Measurements from ENCODE around the gene RPL27A. TPM values are rescaled to one million over a fixed set of nuclear protein-coding genes. Genes with fewer than 3 reads are reported as not detected.

RPL27A gene
- total RNA-seq, 2 experiments from 2014 or later: 1,027 to 1,094 TPM

- no peaks in the 10 kb centered on the region for H3K9me3 Mint-ChIP-seq
- no peaks in the 10 kb centered on the region for H3K27me3 Mint-ChIP-seq
- H3K27ac Mint-ChIP-seq: peak overlapping the region; percentile 88
- H3K36me3 Mint-ChIP-seq: peaks cover 68% of the 10 kb centered on the region
- intact Hi-C loops (cut with micrococcal nuclease): loop anchor here (2.0 to 10.0 kb wide), 7 partner anchors 379 to 1773 kb away; partner anchors contain the start of genes ADM, AMPD3, EIF3F and ZNF143
- H3K4me3 Mint-ChIP-seq: peak overlapping the region; percentile 94
- no peak for DNase-seq
- ChIA-PET POLR2A (interaction anchor here (0.6 to 2.7 kb wide), 8 partner anchors 8 to 1624 kb away, joined by 3 to 21 read pairs (median 6); partner anchors contain the start of genes TMEM9B and ZNF143), CTCF (interaction anchor here (1.0 to 1.6 kb wide), 3 partner anchors 115 to 282 kb away, joined by 3 to 4 read pairs (median 4); partner anchors contain the start of gene TMEM9B)
- H3K4me1 Mint-ChIP-seq (ENCODE audit: low read depth): peaks cover 39% of the 10 kb centered on the region
Observed at GRCh38 chr11:8681837-8682302, 722 bp upstream of the RPL27A start.

GRCh38 chr11:8683115-8683807 is 669 bp downstream of the RPL27A start:
- H3K27me3 Mint-ChIP-seq: no peaks in the 10 kb centered on the region
- no peaks in the 10 kb centered on the region for H3K9me3 Mint-ChIP-seq
- H3K4me3 Mint-ChIP-seq: peak overlapping the region; percentile 94
- H3K27ac Mint-ChIP-seq: peak overlapping the region; percentile 88
- POLR2A ChIA-PET: interaction anchor here (1.2 to 2.7 kb wide), 6 partner anchors 8 to 778 kb away, joined by 3 to 21 read pairs (median 10); partner anchors contain the start of genes TMEM9B and ZNF143
- peak; percentile 36 for DNase-seq
- intact Hi-C loops (cut with micrococcal nuclease): loop anchor here (2.0 to 10.0 kb wide), 7 partner anchors 378 to 1772 kb away; partner anchors contain the start of genes ADM, AMPD3, EIF3F and ZNF143
- H3K36me3 Mint-ChIP-seq: peaks cover 69% of the 10 kb centered on the region
- CTCF ChIA-PET: interaction anchor here (1.4 kb wide), 1 partner anchor 231 kb away, joined by 5 read pairs; no protein-coding TSS in a partner anchor
- peaks cover 52% of the 10 kb centered on the region for H3K4me1 Mint-ChIP-seq (ENCODE audit: low read depth)

- ChIA-PET CTCF (no interaction called here), POLR2A (no interaction called here)
- Mint-ChIP-seq H3K36me3 (peaks cover 76% of the 10 kb centered on the region), H3K27me3 (no peaks in the 10 kb centered on the region), H3K27ac (peak overlapping the region; percentile 88), H3K4me3 (peak overlapping the region; percentile 94), H3K9me3 (no peaks in the 10 kb centered on the region), H3K4me1 (ENCODE audit: low read depth) (peaks cover 63% of the 10 kb centered on the region)
- DNase-seq: no peak
- intact Hi-C loops (cut with micrococcal nuclease): loop anchor here (5.0 to 10.0 kb wide), 5 partner anchors 678 to 1770 kb away; partner anchors contain the start of genes ADM, AMPD3 and EIF3F
Observed at GRCh38 chr11:8684600-8685290, 2.2 kb downstream of the RPL27A start.

- CTCF ChIA-PET: no interaction called here
- DNase-seq: no peak
- Mint-ChIP-seq H3K27ac (peak overlapping the region; percentile 88), H3K9me3 (no peaks in the 10 kb centered on the region), H3K4me3 (peak overlapping the region; percentile 94), H3K27me3 (no peaks in the 10 kb centered on the region), H3K36me3 (peaks cover 74% of the 10 kb centered on the region), H3K4me1 (ENCODE audit: low read depth) (peaks cover 66% of the 10 kb centered on the region)
- POLR2A ChIA-PET: no interaction called here
- intact Hi-C loops (cut with micrococcal nuclease): loop anchor here (10.0 kb wide), 4 partner anchors 701 to 1769 kb away; partner anchors contain the start of genes ADM, AMPD3 and EIF3F
Observed at GRCh38 chr11:8685306-8685705, 2.7 kb downstream of the RPL27A start.

GRCh38 chr11:8685820-8686219 is 3.2 kb downstream of the RPL27A start:
- intact Hi-C loops (cut with micrococcal nuclease): loop anchor here (10.0 kb wide), 4 partner anchors 701 to 1769 kb away; partner anchors contain the start of genes ADM, AMPD3 and EIF3F
- ChIA-PET POLR2A (no interaction called here), CTCF (no interaction called here)
- Mint-ChIP-seq H3K9me3 (no peaks in the 10 kb centered on the region), H3K27me3 (no peaks in the 10 kb centered on the region), H3K4me3 (peak overlapping the region; percentile 27), H3K36me3 (peaks cover 69% of the 10 kb centered on the region), H3K4me1 (ENCODE audit: low read depth) (peaks cover 62% of the 10 kb centered on the region), H3K27ac (peak overlapping the region; percentile 88)
- no peak for DNase-seq

- H3K36me3 Mint-ChIP-seq: peaks cover 70% of the 10 kb centered on the region
- intact Hi-C loops (cut with micrococcal nuclease): loop anchor here (10.0 kb wide), 4 partner anchors 702 to 1768 kb away; partner anchors contain the start of genes ADM, AMPD3 and EIF3F
- H3K27me3 Mint-ChIP-seq: no peaks in the 10 kb centered on the region
- peak overlapping the region; percentile 88 for H3K27ac Mint-ChIP-seq
- H3K9me3 Mint-ChIP-seq: no peaks in the 10 kb centered on the region
- H3K4me1 Mint-ChIP-seq (ENCODE audit: low read depth): peaks cover 61% of the 10 kb centered on the region
- POLR2A ChIA-PET: no interaction called here
- no peak for DNase-seq
- no peak overlapping the region for H3K4me3 Mint-ChIP-seq
- CTCF ChIA-PET: no interaction called here
Observed at GRCh38 chr11:8686325-8686724, 3.7 kb downstream of the RPL27A start.

GRCh38 chr11:8688414-8689362 is 6.1 kb downstream of the RPL27A start:
- H3K27ac Mint-ChIP-seq: peak overlapping the region; percentile 88
- POLR2A ChIA-PET: interaction anchor here (0.5 to 1.5 kb wide), 5 partner anchors 8 to 286 kb away, joined by 3 to 6 read pairs (median 3); no protein-coding TSS in a partner anchor
- peaks cover 57% of the 10 kb centered on the region for H3K36me3 Mint-ChIP-seq
- intact Hi-C loops (cut with micrococcal nuclease): loop anchor here (1.0 to 10.0 kb wide), 8 partner anchors 124 to 1766 kb away; partner anchors contain the start of genes ADM, AKIP1, AMPD3 and EIF3F
- H3K4me3 Mint-ChIP-seq: peak overlapping the region; percentile 97
- no peaks in the 10 kb centered on the region for H3K9me3 Mint-ChIP-seq
- peaks cover 57% of the 10 kb centered on the region for H3K4me1 Mint-ChIP-seq (ENCODE audit: low read depth)
- peak; percentile 94 for DNase-seq
- no peaks in the 10 kb centered on the region for H3K27me3 Mint-ChIP-seq
- CTCF ChIA-PET: interaction anchor here (1.1 to 3.5 kb wide), 2 partner anchors 271 to 450 kb away, joined by 4 to 12 read pairs; no protein-coding TSS in a partner anchor

- peak; percentile 17 for DNase-seq
- H3K27ac Mint-ChIP-seq: peak overlapping the region; percentile 88
- peaks cover 49% of the 10 kb centered on the region for H3K4me1 Mint-ChIP-seq (ENCODE audit: low read depth)
- H3K27me3 Mint-ChIP-seq: no peaks in the 10 kb centered on the region
- ChIA-PET POLR2A (interaction anchor here (0.6 to 2.7 kb wide), 3 partner anchors 7 to 136 kb away, joined by 3 to 14 read pairs (median 4); partner anchors contain the start of genes RPL27A and TRIM66), CTCF (interaction anchor here (0.9 to 3.5 kb wide), 2 partner anchors 124 to 270 kb away, joined by 6 to 12 read pairs; no protein-coding TSS in a partner anchor)
- intact Hi-C loops (cut with micrococcal nuclease): loop anchor here (2.0 to 10.0 kb wide), 7 partner anchors 123 to 1765 kb away; partner anchors contain the start of genes ADM, AKIP1, AMPD3 and EIF3F
- peak overlapping the region; percentile 97 for H3K4me3 Mint-ChIP-seq
- H3K36me3 Mint-ChIP-seq: peaks cover 49% of the 10 kb centered on the region
- H3K9me3 Mint-ChIP-seq: no peaks in the 10 kb centered on the region
Observed at GRCh38 chr11:8689726-8690255, 7.2 kb downstream of the RPL27A start.

DNA sequence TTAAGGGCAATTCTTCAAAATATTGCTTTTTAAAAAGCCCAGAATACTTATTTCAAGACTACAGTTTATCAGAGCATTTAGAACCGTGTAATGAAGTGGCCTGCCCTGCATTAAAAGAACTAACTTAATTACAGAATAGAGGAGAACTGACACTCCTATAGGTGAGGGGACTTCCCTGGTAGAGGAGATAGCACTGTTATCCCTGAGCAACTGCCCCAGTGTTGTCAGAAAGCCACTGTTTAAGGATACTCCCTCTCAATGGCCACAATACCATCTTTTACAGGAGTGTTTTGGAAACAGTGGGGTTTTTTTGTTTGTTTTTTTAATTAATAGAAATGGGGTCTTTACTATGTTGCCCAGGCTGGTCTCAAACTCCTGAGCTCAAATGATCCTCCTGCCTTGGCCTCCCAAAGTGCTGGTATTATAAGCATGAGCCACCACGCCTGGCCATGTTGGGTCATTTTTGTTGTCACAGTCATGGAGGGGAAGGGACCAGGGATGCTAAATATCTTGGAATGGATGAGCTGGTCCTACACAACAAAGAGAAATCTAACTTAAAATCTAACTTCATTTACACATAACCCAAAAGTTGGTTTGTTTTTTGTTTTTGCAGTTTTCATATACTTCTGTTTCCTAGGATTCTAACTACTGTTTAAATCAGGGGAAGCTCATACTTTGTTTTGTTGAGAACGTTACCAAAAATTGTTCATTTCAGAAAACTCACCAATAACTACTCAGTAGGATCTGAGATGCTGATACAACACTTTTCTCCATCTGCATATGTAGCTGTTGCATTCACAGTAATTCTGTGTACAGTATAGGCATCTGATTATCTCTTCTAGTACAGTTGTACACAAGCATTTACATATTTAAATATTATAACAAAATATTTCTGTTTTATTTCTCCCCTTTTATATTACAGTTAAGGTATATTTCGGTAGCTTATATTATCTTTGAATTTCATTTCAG is 8.1 kb downstream of the RPL27A start:
- DNase-seq: no peak
- peaks cover 44% of the 10 kb centered on the region for H3K36me3 Mint-ChIP-seq
- H3K27ac Mint-ChIP-seq: no peak overlapping the region
- no peaks in the 10 kb centered on the region for H3K27me3 Mint-ChIP-seq
- ChIA-PET POLR2A (interaction anchor here (1.0 to 2.7 kb wide), 2 partner anchors 8 to 9 kb away, joined by 3 to 14 read pairs; partner anchors contain the start of genes RPL27A and TRIM66), CTCF (interaction anchor here (0.9 to 3.5 kb wide), 2 partner anchors 123 to 269 kb away, joined by 6 to 12 read pairs; no protein-coding TSS in a partner anchor)
- H3K4me3 Mint-ChIP-seq: peak overlapping the region; percentile 97
- no peaks in the 10 kb centered on the region for H3K9me3 Mint-ChIP-seq
- H3K4me1 Mint-ChIP-seq (ENCODE audit: low read depth): peaks cover 41% of the 10 kb centered on the region
- intact Hi-C loops (cut with micrococcal nuclease): no loop called here

DNA sequence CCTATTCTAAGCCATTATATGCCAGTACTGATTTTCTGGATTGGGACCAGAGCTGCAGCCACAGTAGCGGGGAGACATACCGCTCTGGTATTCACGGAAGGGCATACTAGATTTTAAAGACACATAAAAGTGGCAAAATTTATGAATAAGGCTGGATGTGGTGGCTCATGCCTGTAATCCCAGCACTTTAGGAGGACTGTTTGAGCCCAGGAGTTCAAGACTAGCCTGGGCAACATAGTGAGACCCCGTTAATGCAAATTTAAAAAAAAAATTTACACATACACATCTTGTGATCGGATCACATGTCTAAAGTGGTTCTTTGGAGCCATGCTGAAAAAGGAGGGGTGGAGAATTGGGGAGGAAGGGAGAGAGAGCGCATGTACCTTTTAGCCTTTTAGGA is 9.0 kb downstream of the RPL27A start:
- H3K36me3 Mint-ChIP-seq: peaks cover 43% of the 10 kb centered on the region
- ChIA-PET CTCF (no interaction called here), POLR2A (interaction anchor here (2.7 kb wide), 1 partner anchor 9 kb away, joined by 14 read pairs; the partner anchor contains the start of genes RPL27A and TRIM66)
- intact Hi-C loops (cut with micrococcal nuclease): no loop called here
- no peak for DNase-seq
- H3K27ac Mint-ChIP-seq: no peak overlapping the region
- no peak overlapping the region for H3K4me3 Mint-ChIP-seq
- H3K27me3 Mint-ChIP-seq: no peaks in the 10 kb centered on the region
- peaks cover 33% of the 10 kb centered on the region for H3K4me1 Mint-ChIP-seq (ENCODE audit: low read depth)
- H3K9me3 Mint-ChIP-seq: no peaks in the 10 kb centered on the region

Measured in activated CD4-positive, alpha-beta memory T cell treated with anti-CD3 and anti-CD28 coated beads for 36 hours (primary cell).